Panc1 (cell line): ENCODE results near the gene TCTN3. TPM values are rescaled to one million over a fixed set of nuclear protein-coding genes. Genes with fewer than 3 reads are reported as not detected.

Experiments used
- ATAC-seq: fragments of 200-7000 bp; cut with Tn5 transposase; 2 replicates; pipeline ENCODE4 v1.9.1; 2020; ENCODE audit warnings: mild to moderate bottlenecking, moderate library complexity
- BruUV-seq: library from RNA; stranded (reverse); fragments of 400-500 nt; replicated peaks from 2 replicates; lab custom pipeline; 2021; lab: Mats Ljungman, UMichigan
- CTCF ChIA-PET: fragments of 300-600 bp; sonication (Branson Sonifier 250); formaldehyde crosslinking; loops from one replicate; lab custom pipeline; 2022; ENCODE audit warnings: antibody characterized with exemption; lab: Charles Lee
- POLR2A ChIA-PET: fragments of 300-600 bp; sonication (Branson Sonifier 250); formaldehyde crosslinking; loops from one replicate; lab custom pipeline; 2022; ENCODE audit warnings: antibody characterized with exemption; lab: Charles Lee
- DNase-seq: peaks from one replicate; pipeline ENCODE4 v3.0.0-alpha.2; 2010; ENCODE audit warnings: low read depth, low spot score
- H3K27ac ChIP-seq: 2 replicates; pipeline ENCODE4 v1.5.1; 2011; ENCODE audit warnings: mild to moderate bottlenecking, low read length, inconsistent platforms
- H3K27me3 ChIP-seq: fragments of 200-500 bp; sonication (Bioruptor generic); 2 replicates; pipeline ENCODE4 v1.6.0; 2014; ENCODE audit warnings: low read length, inconsistent platforms; ENCODE audit not compliant: control insufficient read depth, insufficient read depth
- H3K36me3 ChIP-seq: fragments of 200-500 bp; sonication (Bioruptor generic); 2 replicates; pipeline ENCODE4 v1.5.1; 2014; ENCODE audit warnings: inconsistent platforms, mild to moderate bottlenecking, low read length, moderate library complexity; ENCODE audit not compliant: control insufficient read depth, insufficient read depth
- H3K4me1 ChIP-seq: 2 replicates; pipeline ENCODE4 v1.5.1; 2011; ENCODE audit warnings: inconsistent platforms, mild to moderate bottlenecking, low read length, moderate library complexity; ENCODE audit not compliant: control insufficient read depth, insufficient read depth
- H3K4me3 ChIP-seq, 2 experiments: 2 replicates each; pipeline ENCODE4 v1.5.1; 2011 to 2012; ENCODE audit warnings: low read depth in 2 of 2, low read length in 2 of 2, mild to moderate bottlenecking in 2 of 2, inconsistent platforms in 1 of 2, moderate library complexity in 1 of 2
- H3K9me3 ChIP-seq: fragments of 200-500 bp; sonication (Bioruptor generic); 2 replicates; pipeline ENCODE4 v1.5.1; 2014; ENCODE audit warnings: low read depth, mild to moderate bottlenecking, inconsistent platforms, low read length, moderate library complexity; ENCODE audit not compliant: control insufficient read depth, insufficient read depth
- POLR2AphosphoS5 ChIP-seq: IDR thresholded peaks from 2 replicates; pipeline ENCODE4 v1.6.1; 2012; ENCODE audit warnings: mild to moderate bottlenecking, low read depth, low read length, moderate library complexity
- SIN3A ChIP-seq: IDR thresholded peaks from 2 replicates; pipeline ENCODE4 v1.6.1; 2012; ENCODE audit warnings: low read depth, mild to moderate bottlenecking, low read length, moderate library complexity, borderline replicate concordance; ENCODE audit not compliant: insufficient read depth
- TCF7L2 ChIP-seq: IDR thresholded peaks from 2 replicates; pipeline ENCODE4 v1.6.1; 2011; ENCODE audit warnings: mild to moderate bottlenecking, low read depth, low read length, inconsistent platforms
- in situ Hi-C: cut with HindIII; loops from 2 replicates; pipeline ENCODE4 v1.10.0; 2016; ENCODE audit warnings: low sequenced_read_pairs, low pct_unique_long_range_greater_than_20kb
- intact Hi-C: fragments of 100-400 bp; cut with micrococcal nuclease; formaldehyde crosslinking; loops from one replicate; pipeline ENCODE4 v1.10.0; 2022; ENCODE audit not compliant: unreplicated experiment
- total RNA-seq: library from RNA; stranded (reverse); gene quantifications from one replicate; pipeline ENCODE4 v1.2.1, GENCODE V29; 2021; ENCODE audit not compliant: unreplicated experiment
- TF ChIP-seq, protein P1 (sequence below), 2 experiments: IDR thresholded peaks; 2 replicates each; pipeline ENCODE4 v1.6.1; 2011 to 2012; ENCODE audit warnings: low read depth in 2 of 2, control low read depth in 1 of 2, low read length in 1 of 2, mild to moderate bottlenecking in 1 of 2, moderate library complexity in 1 of 2; ENCODE audit not compliant: insufficient read depth in 1 of 2
- TF ChIP-seq, protein P2 (sequence below): fragments of 450-650 bp; IDR thresholded peaks from 2 replicates; pipeline ENCODE4 v1.5.1; 2017; ENCODE audit warnings: mild to moderate bottlenecking

Gene TCTN3
- total RNA-seq, 1 experiment from 2014 or later: 56.6 TPM

DNA sequence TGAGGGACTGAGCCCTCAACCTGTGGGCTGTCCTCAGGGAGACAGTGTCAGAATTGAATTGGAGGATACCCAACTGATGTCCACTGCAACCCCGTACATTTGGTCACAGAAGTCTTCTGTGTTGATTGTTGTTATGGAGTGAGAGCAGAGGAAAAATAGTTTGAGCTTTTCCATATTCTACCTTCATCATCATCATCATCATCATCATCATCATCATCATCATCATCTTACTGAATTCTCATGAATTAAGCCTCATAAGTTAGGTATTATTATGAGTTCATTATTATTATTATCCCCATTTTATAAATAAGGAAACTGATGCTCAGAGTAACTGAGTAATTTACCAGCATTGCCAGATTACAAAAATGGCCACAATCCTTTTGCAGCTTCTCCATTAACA, 45.6 kb downstream of the TCTN3 start:
- CTCF ChIA-PET: no interaction called here
- no peak for DNase-seq
- no peak overlapping the region for H3K4me3 ChIP-seq
- TF ChIP-seq, protein P1, sequence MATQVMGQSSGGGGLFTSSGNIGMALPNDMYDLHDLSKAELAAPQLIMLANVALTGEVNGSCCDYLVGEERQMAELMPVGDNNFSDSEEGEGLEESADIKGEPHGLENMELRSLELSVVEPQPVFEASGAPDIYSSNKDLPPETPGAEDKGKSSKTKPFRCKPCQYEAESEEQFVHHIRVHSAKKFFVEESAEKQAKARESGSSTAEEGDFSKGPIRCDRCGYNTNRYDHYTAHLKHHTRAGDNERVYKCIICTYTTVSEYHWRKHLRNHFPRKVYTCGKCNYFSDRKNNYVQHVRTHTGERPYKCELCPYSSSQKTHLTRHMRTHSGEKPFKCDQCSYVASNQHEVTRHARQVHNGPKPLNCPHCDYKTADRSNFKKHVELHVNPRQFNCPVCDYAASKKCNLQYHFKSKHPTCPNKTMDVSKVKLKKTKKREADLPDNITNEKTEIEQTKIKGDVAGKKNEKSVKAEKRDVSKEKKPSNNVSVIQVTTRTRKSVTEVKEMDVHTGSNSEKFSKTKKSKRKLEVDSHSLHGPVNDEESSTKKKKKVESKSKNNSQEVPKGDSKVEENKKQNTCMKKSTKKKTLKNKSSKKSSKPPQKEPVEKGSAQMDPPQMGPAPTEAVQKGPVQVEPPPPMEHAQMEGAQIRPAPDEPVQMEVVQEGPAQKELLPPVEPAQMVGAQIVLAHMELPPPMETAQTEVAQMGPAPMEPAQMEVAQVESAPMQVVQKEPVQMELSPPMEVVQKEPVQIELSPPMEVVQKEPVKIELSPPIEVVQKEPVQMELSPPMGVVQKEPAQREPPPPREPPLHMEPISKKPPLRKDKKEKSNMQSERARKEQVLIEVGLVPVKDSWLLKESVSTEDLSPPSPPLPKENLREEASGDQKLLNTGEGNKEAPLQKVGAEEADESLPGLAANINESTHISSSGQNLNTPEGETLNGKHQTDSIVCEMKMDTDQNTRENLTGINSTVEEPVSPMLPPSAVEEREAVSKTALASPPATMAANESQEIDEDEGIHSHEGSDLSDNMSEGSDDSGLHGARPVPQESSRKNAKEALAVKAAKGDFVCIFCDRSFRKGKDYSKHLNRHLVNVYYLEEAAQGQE (IDR thresholded peaks at IDR 0.05; ENCODE audit: insufficient read depth in 1 of 2, low read depth in 2 of 2, low read length in 1 of 2): no peak
- TF ChIP-seq SIN3A: no peak
- in situ Hi-C loops (no loop called here), intact Hi-C loops (no loop called here)
- BruUV-seq: no TSS peak
- POLR2A ChIA-PET: no interaction called here
- peaks cover 3% of the 10 kb centered on the region; the same call in 1 of the 2 replicates for H3K9me3 ChIP-seq
- H3K27ac ChIP-seq: no peak overlapping the region
- no peaks in the 10 kb centered on the region for H3K4me1 ChIP-seq
- H3K36me3 ChIP-seq: no peaks in the 10 kb centered on the region; the same call in 1 of the 2 replicates
- ATAC-seq: no peak
- no peaks in the 10 kb centered on the region for H3K27me3 ChIP-seq

DNA sequence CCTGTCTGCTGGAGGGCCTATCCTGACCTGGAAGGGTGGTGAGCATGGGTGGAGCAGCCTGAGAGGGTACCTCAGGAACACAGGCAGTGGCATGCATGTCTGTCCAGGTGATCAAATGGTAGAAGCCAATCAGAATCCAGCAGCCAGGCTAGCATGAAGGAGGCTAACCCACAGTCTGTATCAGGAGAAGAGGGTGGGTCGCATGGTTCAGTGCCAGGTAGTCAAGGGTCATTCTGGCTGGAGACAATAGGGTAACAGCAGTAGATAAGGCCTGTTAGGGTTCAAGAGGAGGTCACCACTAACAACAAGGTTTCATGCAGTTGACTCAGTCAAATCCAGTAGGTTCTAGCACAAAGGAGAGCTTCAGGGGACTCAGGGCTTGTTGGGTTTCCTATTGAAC, 47.6 kb downstream of the TCTN3 start:
- ATAC-seq (no peak), DNase-seq (no peak)
- CTCF ChIA-PET: no interaction called here
- H3K9me3 ChIP-seq: no peaks in the 10 kb centered on the region
- no peak overlapping the region for H3K4me3 ChIP-seq
- H3K27ac ChIP-seq: no peak overlapping the region
- H3K36me3 ChIP-seq: peaks cover 2% of the 10 kb centered on the region; the same call in 1 of the 2 replicates
- no peaks in the 10 kb centered on the region for H3K4me1 ChIP-seq
- in situ Hi-C loops: no loop called here
- TF ChIP-seq TCF7L2 (no peak), POLR2AphosphoS5 (no peak), SIN3A (no peak)
- TF ChIP-seq, protein P2, sequence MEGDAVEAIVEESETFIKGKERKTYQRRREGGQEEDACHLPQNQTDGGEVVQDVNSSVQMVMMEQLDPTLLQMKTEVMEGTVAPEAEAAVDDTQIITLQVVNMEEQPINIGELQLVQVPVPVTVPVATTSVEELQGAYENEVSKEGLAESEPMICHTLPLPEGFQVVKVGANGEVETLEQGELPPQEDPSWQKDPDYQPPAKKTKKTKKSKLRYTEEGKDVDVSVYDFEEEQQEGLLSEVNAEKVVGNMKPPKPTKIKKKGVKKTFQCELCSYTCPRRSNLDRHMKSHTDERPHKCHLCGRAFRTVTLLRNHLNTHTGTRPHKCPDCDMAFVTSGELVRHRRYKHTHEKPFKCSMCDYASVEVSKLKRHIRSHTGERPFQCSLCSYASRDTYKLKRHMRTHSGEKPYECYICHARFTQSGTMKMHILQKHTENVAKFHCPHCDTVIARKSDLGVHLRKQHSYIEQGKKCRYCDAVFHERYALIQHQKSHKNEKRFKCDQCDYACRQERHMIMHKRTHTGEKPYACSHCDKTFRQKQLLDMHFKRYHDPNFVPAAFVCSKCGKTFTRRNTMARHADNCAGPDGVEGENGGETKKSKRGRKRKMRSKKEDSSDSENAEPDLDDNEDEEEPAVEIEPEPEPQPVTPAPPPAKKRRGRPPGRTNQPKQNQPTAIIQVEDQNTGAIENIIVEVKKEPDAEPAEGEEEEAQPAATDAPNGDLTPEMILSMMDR: no peak
- TF ChIP-seq, protein P1 (IDR thresholded peaks at IDR 0.05; ENCODE audit: insufficient read depth in 1 of 2, low read depth in 2 of 2, low read length in 1 of 2): no peak
- no TSS peak for BruUV-seq
- no peaks in the 10 kb centered on the region for H3K27me3 ChIP-seq
- intact Hi-C loops: no loop called here
- POLR2A ChIA-PET: no interaction called here
